Measurements from ENCODE around the gene SLC6A17. TPM values are rescaled to one million over a fixed set of nuclear protein-coding genes. Genes with fewer than 3 reads are reported as not detected.

SLC6A17 gene
- total RNA-seq = under 1 TPM; 0.04 to 0.10 TPM

GRCh38 chr1:110150330-110151174, at the start of gene SLC6A17:
SLC6A17 (plus strand) TSS chr1:110150494; CDS start chr1:110166930, 16,436 bp downstream.
- peak; percentile 70 for DNase-seq
- Mint-ChIP-seq H3K36me3 (no peaks in the 10 kb centered on the region), H3K4me3 (peak within 1 kb of the TSS; percentile 12), H3K27ac (no peak within 1 kb of the TSS), H3K27me3 (peaks cover 53% of the 10 kb centered on the region), H3K9me3 (no peaks in the 10 kb centered on the region), H3K4me1 (peaks cover 2% of the 10 kb centered on the region)

GRCh38 chr1:110102081-110102480, 48.2 kb upstream of the SLC6A17 start:
- Mint-ChIP-seq H3K4me1 (peaks cover 2% of the 10 kb centered on the region), H3K4me3 (no peak overlapping the region), H3K36me3 (no peaks in the 10 kb centered on the region), H3K27me3 (no peaks in the 10 kb centered on the region), H3K27ac (no peak overlapping the region), H3K9me3 (no peaks in the 10 kb centered on the region)
- no peak for DNase-seq

- no peaks in the 10 kb centered on the region for H3K27me3 Mint-ChIP-seq
- H3K36me3 Mint-ChIP-seq = no peaks in the 10 kb centered on the region
- DNase-seq = peak; percentile 58
- no peak overlapping the region for H3K27ac Mint-ChIP-seq
- peaks cover 2% of the 10 kb centered on the region for H3K4me1 Mint-ChIP-seq
- no peaks in the 10 kb centered on the region for H3K9me3 Mint-ChIP-seq
- no peak overlapping the region for H3K4me3 Mint-ChIP-seq
Observed at GRCh38 chr1:110106013-110106941, 44.0 kb upstream of the SLC6A17 start.

GRCh38 chr1:110107867-110108469, 42.3 kb upstream of the SLC6A17 start:
- no peaks in the 10 kb centered on the region for H3K27me3 Mint-ChIP-seq
- H3K4me3 Mint-ChIP-seq = no peak overlapping the region
- H3K27ac Mint-ChIP-seq = no peak overlapping the region
- H3K9me3 Mint-ChIP-seq = no peaks in the 10 kb centered on the region
- H3K4me1 Mint-ChIP-seq = peaks cover 2% of the 10 kb centered on the region
- no peaks in the 10 kb centered on the region for H3K36me3 Mint-ChIP-seq
- DNase-seq = no peak

- no peak overlapping the region for H3K27ac Mint-ChIP-seq
- no peak for DNase-seq
- H3K9me3 Mint-ChIP-seq = no peaks in the 10 kb centered on the region
- H3K36me3 Mint-ChIP-seq = no peaks in the 10 kb centered on the region
- no peaks in the 10 kb centered on the region for H3K27me3 Mint-ChIP-seq
- H3K4me3 Mint-ChIP-seq = no peak overlapping the region
- no peaks in the 10 kb centered on the region for H3K4me1 Mint-ChIP-seq
Observed at GRCh38 chr1:110111081-110111480, 39.2 kb upstream of the SLC6A17 start.

GRCh38 chr1:110112143-110112542, 38.2 kb upstream of the SLC6A17 start, which contains the start of gene UBL4B:
UBL4B (plus strand) TSS chr1:110112443; CDS start chr1:110112535, 92 bp downstream.
- no peak within 1 kb of the TSS for H3K4me3 Mint-ChIP-seq
- no peaks in the 10 kb centered on the region for H3K9me3 Mint-ChIP-seq
- H3K27me3 Mint-ChIP-seq = peaks cover 9% of the 10 kb centered on the region
- H3K36me3 Mint-ChIP-seq = no peaks in the 10 kb centered on the region
- no peak within 1 kb of the TSS for H3K27ac Mint-ChIP-seq
- no peaks in the 10 kb centered on the region for H3K4me1 Mint-ChIP-seq
- DNase-seq = no peak

- Mint-ChIP-seq H3K4me1 (no peaks in the 10 kb centered on the region), H3K4me3 (no peak overlapping the region), H3K27me3 (peaks cover 13% of the 10 kb centered on the region), H3K9me3 (no peaks in the 10 kb centered on the region), H3K27ac (no peak overlapping the region), H3K36me3 (no peaks in the 10 kb centered on the region)
- no peak for DNase-seq
Observed at GRCh38 chr1:110112656-110113055, 37.6 kb upstream of the SLC6A17 start.

- no peak overlapping the region for H3K27ac Mint-ChIP-seq
- no peaks in the 10 kb centered on the region for H3K9me3 Mint-ChIP-seq
- H3K36me3 Mint-ChIP-seq = no peaks in the 10 kb centered on the region
- DNase-seq = no peak
- H3K27me3 Mint-ChIP-seq = peaks cover 13% of the 10 kb centered on the region
- H3K4me1 Mint-ChIP-seq = peaks cover 1% of the 10 kb centered on the region
- no peak overlapping the region for H3K4me3 Mint-ChIP-seq
Observed at GRCh38 chr1:110113551-110113950, 36.7 kb upstream of the SLC6A17 start.

GRCh38 chr1:110114173-110114572, 36.1 kb upstream of the SLC6A17 start:
- H3K27ac Mint-ChIP-seq = no peak overlapping the region
- H3K9me3 Mint-ChIP-seq = no peaks in the 10 kb centered on the region
- no peak for DNase-seq
- peaks cover 6% of the 10 kb centered on the region for H3K4me1 Mint-ChIP-seq
- no peaks in the 10 kb centered on the region for H3K36me3 Mint-ChIP-seq
- peaks cover 13% of the 10 kb centered on the region for H3K27me3 Mint-ChIP-seq
- H3K4me3 Mint-ChIP-seq = no peak overlapping the region

GRCh38 chr1:110114784-110115183, 35.5 kb upstream of the SLC6A17 start:
- DNase-seq = no peak
- H3K4me1 Mint-ChIP-seq = peaks cover 6% of the 10 kb centered on the region
- no peak overlapping the region for H3K27ac Mint-ChIP-seq
- no peaks in the 10 kb centered on the region for H3K36me3 Mint-ChIP-seq
- H3K9me3 Mint-ChIP-seq = no peaks in the 10 kb centered on the region
- no peak overlapping the region for H3K4me3 Mint-ChIP-seq
- H3K27me3 Mint-ChIP-seq = peaks cover 13% of the 10 kb centered on the region

GRCh38 chr1:110118636-110119396, 31.5 kb upstream of the SLC6A17 start:
- Mint-ChIP-seq H3K27ac (no peak overlapping the region), H3K27me3 (peaks cover 23% of the 10 kb centered on the region), H3K4me3 (no peak overlapping the region), H3K9me3 (peaks cover 3% of the 10 kb centered on the region), H3K4me1 (peaks cover 6% of the 10 kb centered on the region), H3K36me3 (peaks cover 2% of the 10 kb centered on the region)
- DNase-seq = peak; percentile 47

- Mint-ChIP-seq H3K4me3 (no peak overlapping the region), H3K27ac (no peak overlapping the region), H3K4me1 (peaks cover 6% of the 10 kb centered on the region), H3K9me3 (peaks cover 3% of the 10 kb centered on the region), H3K36me3 (peaks cover 2% of the 10 kb centered on the region), H3K27me3 (peaks cover 23% of the 10 kb centered on the region)
- DNase-seq = no peak
Observed at GRCh38 chr1:110119843-110120242, 30.5 kb upstream of the SLC6A17 start.

- H3K27me3 Mint-ChIP-seq = peaks cover 23% of the 10 kb centered on the region
Observed at GRCh38 chr1:110120960-110121561, 29.2 kb upstream of the SLC6A17 start.

GRCh38 chr1:110123224-110123623, 27.1 kb upstream of the SLC6A17 start:
- Mint-ChIP-seq H3K9me3 (peaks cover 5% of the 10 kb centered on the region), H3K27me3 (peaks cover 17% of the 10 kb centered on the region), H3K27ac (no peak overlapping the region), H3K4me3 (no peak overlapping the region), H3K4me1 (peaks cover 6% of the 10 kb centered on the region), H3K36me3 (peaks cover 2% of the 10 kb centered on the region)
- DNase-seq = no peak

More at GRCh38 chr1:110120960-110121561, 29.2 kb upstream of the SLC6A17 start:
- Mint-ChIP-seq H3K36me3 (peaks cover 2% of the 10 kb centered on the region), H3K4me1 (peaks cover 6% of the 10 kb centered on the region), H3K4me3 (no peak overlapping the region), H3K9me3 (peaks cover 5% of the 10 kb centered on the region), H3K27ac (no peak overlapping the region)
- no peak for DNase-seq
